OCI-LY3 (cell line): ENCODE measurements around the gene STK32B.

Source experiments
- H2AFZ ChIP-seq: fragments of 200-600, 300-600 bp; shearing (Covaris generic); 2 replicates; pipeline ENCODE4 v1.6.0; 2014; ENCODE audit warnings: antibody characterized with exemption, low read depth, low read length
- H3K27ac ChIP-seq: fragments of 200-600, 300-600 bp; sonication (generic); 2 replicates; pipeline ENCODE4 v1.5.1; 2014; ENCODE audit warnings: mild to moderate bottlenecking, low read length, moderate library complexity, mixed read lengths
- H3K27me3 ChIP-seq: fragments of 200-600, 300-600 bp; sonication (generic); 2 replicates; pipeline ENCODE4 v1.6.1; 2014; ENCODE audit warnings: low read depth, low read length, mixed read lengths
- H3K36me3 ChIP-seq: fragments of 200-600, 300-600 bp; sonication (generic); replicated peaks from 2 replicates; pipeline ENCODE3; 2014; ENCODE audit warnings: low read depth, low read length, mixed read lengths
- H3K4me1 ChIP-seq: fragments of 300-600, 200-600 bp; sonication (generic); 2 replicates; pipeline ENCODE4 v1.6.1; 2014; ENCODE audit warnings: low read length, mixed read lengths
- H3K4me2 ChIP-seq: fragments of 200-600, 300-600 bp; sonication (generic); 2 replicates; pipeline ENCODE4 v1.6.1; 2014; ENCODE audit warnings: low read length, mixed read lengths
- H3K4me3 ChIP-seq: fragments of 300-600, 200-600 bp; sonication (generic); 2 replicates; pipeline ENCODE4 v1.5.1; 2014; ENCODE audit warnings: antibody characterized with exemption, mild to moderate bottlenecking, low read length, moderate library complexity
- H3K79me2 ChIP-seq: fragments of 300-600, 200-600 bp; shearing (Covaris generic); 2 replicates; pipeline ENCODE4 v1.6.1; 2014; ENCODE audit warnings: mild to moderate bottlenecking, low read length, mixed read lengths
- H3K9ac ChIP-seq: fragments of 300-600, 200-600 bp; shearing (Covaris generic); 2 replicates; pipeline ENCODE4 v1.6.0; 2014; ENCODE audit warnings: mild to moderate bottlenecking, low read length, moderate library complexity
- H3K9me3 ChIP-seq: fragments of 200-600, 300-600 bp; shearing (Covaris generic); 2 replicates; pipeline ENCODE4 v1.6.1; 2014; ENCODE audit warnings: low read length, mixed read lengths; ENCODE audit not compliant: insufficient read depth
- H4K20me1 ChIP-seq: fragments of 200-600, 300-600 bp; sonication (generic); 2 replicates; pipeline ENCODE4 v1.6.1; 2016; ENCODE audit warnings: low read length, mixed read lengths; ENCODE audit not compliant: insufficient read depth
- CTCF ChIP-seq: fragments of 200-600, 300-600 bp; sonication (generic); IDR thresholded peaks from 2 replicates; pipeline ENCODE4 v1.5.1; 2014; ENCODE audit warnings: antibody characterized with exemption, low read length, low read depth
- EZH2phosphoT487 ChIP-seq: fragments of 200-600 bp; shearing (Covaris generic); IDR thresholded peaks from 2 replicates; pipeline ENCODE4 v1.6.1; 2018; ENCODE audit warnings: antibody characterized with exemption, mixed run types, low read depth

Gene STK32B

GRCh38 chr4:5451243-5451642 lies 400.0 kb downstream of the STK32B start:
- Histone ChIP-seq H3K79me2 (no peaks in the 10 kb centered on the region), H3K4me3 (no peak overlapping the region), H3K27me3 (0 out of 2 replicates have a peak, but pooled peaks cover 4% of the 10 kb centered on the region), H3K9ac (no peak overlapping the region), H3K27ac (no peak overlapping the region), H3K9me3 (no peaks in the 10 kb centered on the region), H3K36me3 (no peaks in the 10 kb centered on the region), H3K4me2 (no peak overlapping the region), H3K4me1 (no peaks in the 10 kb centered on the region), H2AFZ (no peak overlapping the region), H4K20me1 (no peaks in the 10 kb centered on the region)
- TF ChIP-seq EZH2phosphoT487: no peak
- TF ChIP-seq CTCF: no peak

GRCh38 chr4:5452156-5452555 lies 400.9 kb downstream of the STK32B start:
- no peak overlapping the region for H3K9ac ChIP-seq
- TF ChIP-seq CTCF (no peak), EZH2phosphoT487 (no peak)
- H3K9me3 ChIP-seq: no peaks in the 10 kb centered on the region
- H3K27me3 ChIP-seq: 0 out of 2 replicates have a peak, but pooled peaks cover 4% of the 10 kb centered on the region
- H3K27ac ChIP-seq: no peak overlapping the region
- no peaks in the 10 kb centered on the region for H3K4me1 ChIP-seq
- H3K4me3 ChIP-seq: no peak overlapping the region
- H4K20me1 ChIP-seq: no peaks in the 10 kb centered on the region
- no peak overlapping the region for H3K4me2 ChIP-seq
- H2AFZ ChIP-seq: no peak overlapping the region
- H3K36me3 ChIP-seq: no peaks in the 10 kb centered on the region
- H3K79me2 ChIP-seq: no peaks in the 10 kb centered on the region

- no peak overlapping the region for H3K4me2 ChIP-seq
These were observed 403.8 kb downstream of the STK32B start for GRCh38 chr4:5455003-5455585.

More at GRCh38 chr4:5455003-5455585, 403.8 kb downstream of the STK32B start:
- H3K4me1 ChIP-seq: no peaks in the 10 kb centered on the region
- H4K20me1 ChIP-seq: no peaks in the 10 kb centered on the region
- H3K9ac ChIP-seq: no peak overlapping the region
- no peaks in the 10 kb centered on the region for H3K79me2 ChIP-seq
- no peak overlapping the region for H3K4me3 ChIP-seq
- no peaks in the 10 kb centered on the region for H3K9me3 ChIP-seq
- no peak overlapping the region for H2AFZ ChIP-seq
- H3K36me3 ChIP-seq: no peaks in the 10 kb centered on the region
- H3K27ac ChIP-seq: no peak overlapping the region
- no peak for TF ChIP-seq CTCF
- no peak for TF ChIP-seq EZH2phosphoT487
- 0 out of 2 replicates have a peak, but pooled peaks cover 4% of the 10 kb centered on the region for H3K27me3 ChIP-seq
